Endothelial cell of umbilical vein (primary cell): ENCODE measurements around the gene NDUFB5.

Experiments
- EZH2 ChIP-seq: IDR thresholded peaks from 2 replicates; pipeline ENCODE4 v1.6.1; 2012; ENCODE audit warnings: borderline replicate concordance, low read depth, mild to moderate bottlenecking, moderate library complexity, low read length, inconsistent platforms; ENCODE audit not compliant: severe bottlenecking
- FOS ChIP-seq: IDR thresholded peaks from 2 replicates; pipeline ENCODE4 v1.6.1; 2011; ENCODE audit warnings: mild to moderate bottlenecking, low read length, moderate library complexity, borderline replicate concordance; ENCODE audit not compliant: insufficient read depth
- GATA2 ChIP-seq: IDR thresholded peaks from 2 replicates; pipeline ENCODE4 v1.7.0; 2011; ENCODE audit warnings: low read depth, mild to moderate bottlenecking, moderate library complexity, mixed read lengths, low read length; ENCODE audit not compliant: insufficient read length, insufficient read depth
- POLR2A ChIP-seq: IDR thresholded peaks from 2 replicates; pipeline ENCODE4 v1.6.1; 2012; ENCODE audit warnings: low read depth, mild to moderate bottlenecking, control low read depth, low read length
- POLR2AphosphoS5 ChIP-seq: IDR thresholded peaks from 2 replicates; pipeline ENCODE4 v1.6.1; 2012; ENCODE audit warnings: low read depth, mild to moderate bottlenecking, control low read depth, low read length, moderate library complexity; ENCODE audit not compliant: insufficient read depth
- TF ChIP-seq, protein P1 (sequence below), 2 donors: IDR thresholded peaks; 1 replicate in 1 of 2; 2 replicates in 1 of 2; pipeline ENCODE4 v1.5.1; 2011; ENCODE audit warnings: low read length in 2 of 2, mild to moderate bottlenecking in 2 of 2, moderate library complexity in 2 of 2, control low read depth in 1 of 2, inconsistent platforms in 1 of 2, low read depth in 1 of 2; ENCODE audit not compliant: insufficient read depth in 1 of 2; ENCODE audit errors: extremely low read depth in 1 of 2

DNA sequence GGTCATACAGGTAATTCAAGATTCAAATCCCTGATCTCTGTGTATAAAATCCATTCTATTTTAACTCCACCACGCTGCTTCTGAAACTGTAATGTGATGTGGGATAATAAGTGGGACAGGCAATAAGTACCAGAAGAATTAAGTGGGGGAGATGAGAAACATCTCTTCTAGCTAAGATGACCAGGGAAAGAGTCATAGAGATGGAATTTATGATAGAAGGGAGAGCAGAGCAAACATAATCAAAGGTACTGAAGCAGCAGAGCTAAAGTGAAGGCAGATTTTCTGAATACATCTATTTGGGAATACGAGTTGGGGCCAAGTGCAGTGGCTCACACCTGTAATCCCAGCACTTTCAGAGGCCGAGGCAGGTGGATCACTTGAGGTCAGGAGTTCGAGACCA is 5.1 kb upstream of the NDUFB5 start:
- TF ChIP-seq FOS: no peak
- no peak for TF ChIP-seq POLR2A
- TF ChIP-seq, protein P1, sequence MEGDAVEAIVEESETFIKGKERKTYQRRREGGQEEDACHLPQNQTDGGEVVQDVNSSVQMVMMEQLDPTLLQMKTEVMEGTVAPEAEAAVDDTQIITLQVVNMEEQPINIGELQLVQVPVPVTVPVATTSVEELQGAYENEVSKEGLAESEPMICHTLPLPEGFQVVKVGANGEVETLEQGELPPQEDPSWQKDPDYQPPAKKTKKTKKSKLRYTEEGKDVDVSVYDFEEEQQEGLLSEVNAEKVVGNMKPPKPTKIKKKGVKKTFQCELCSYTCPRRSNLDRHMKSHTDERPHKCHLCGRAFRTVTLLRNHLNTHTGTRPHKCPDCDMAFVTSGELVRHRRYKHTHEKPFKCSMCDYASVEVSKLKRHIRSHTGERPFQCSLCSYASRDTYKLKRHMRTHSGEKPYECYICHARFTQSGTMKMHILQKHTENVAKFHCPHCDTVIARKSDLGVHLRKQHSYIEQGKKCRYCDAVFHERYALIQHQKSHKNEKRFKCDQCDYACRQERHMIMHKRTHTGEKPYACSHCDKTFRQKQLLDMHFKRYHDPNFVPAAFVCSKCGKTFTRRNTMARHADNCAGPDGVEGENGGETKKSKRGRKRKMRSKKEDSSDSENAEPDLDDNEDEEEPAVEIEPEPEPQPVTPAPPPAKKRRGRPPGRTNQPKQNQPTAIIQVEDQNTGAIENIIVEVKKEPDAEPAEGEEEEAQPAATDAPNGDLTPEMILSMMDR (IDR thresholded peaks at IDR 0.05; ENCODE audit: extremely low read depth in 1 of 2, insufficient read depth in 1 of 2, low read depth in 1 of 2, low read length in 2 of 2): no peak
- no peak for TF ChIP-seq GATA2
- no peak for TF ChIP-seq POLR2AphosphoS5
- TF ChIP-seq EZH2: no peak
